ENCODE results near the gene IGF2R. TPM values are rescaled to one million over a fixed set of nuclear protein-coding genes. Genes with fewer than 3 reads are reported as not detected.

The IGF2R gene
- total and polyA plus RNA-seq, 2 of the 13 experiments (the other 11 are each of a cell fraction or from before 2014, with no cell fraction given), result 38.3 to 70.0 TPM

DNA sequence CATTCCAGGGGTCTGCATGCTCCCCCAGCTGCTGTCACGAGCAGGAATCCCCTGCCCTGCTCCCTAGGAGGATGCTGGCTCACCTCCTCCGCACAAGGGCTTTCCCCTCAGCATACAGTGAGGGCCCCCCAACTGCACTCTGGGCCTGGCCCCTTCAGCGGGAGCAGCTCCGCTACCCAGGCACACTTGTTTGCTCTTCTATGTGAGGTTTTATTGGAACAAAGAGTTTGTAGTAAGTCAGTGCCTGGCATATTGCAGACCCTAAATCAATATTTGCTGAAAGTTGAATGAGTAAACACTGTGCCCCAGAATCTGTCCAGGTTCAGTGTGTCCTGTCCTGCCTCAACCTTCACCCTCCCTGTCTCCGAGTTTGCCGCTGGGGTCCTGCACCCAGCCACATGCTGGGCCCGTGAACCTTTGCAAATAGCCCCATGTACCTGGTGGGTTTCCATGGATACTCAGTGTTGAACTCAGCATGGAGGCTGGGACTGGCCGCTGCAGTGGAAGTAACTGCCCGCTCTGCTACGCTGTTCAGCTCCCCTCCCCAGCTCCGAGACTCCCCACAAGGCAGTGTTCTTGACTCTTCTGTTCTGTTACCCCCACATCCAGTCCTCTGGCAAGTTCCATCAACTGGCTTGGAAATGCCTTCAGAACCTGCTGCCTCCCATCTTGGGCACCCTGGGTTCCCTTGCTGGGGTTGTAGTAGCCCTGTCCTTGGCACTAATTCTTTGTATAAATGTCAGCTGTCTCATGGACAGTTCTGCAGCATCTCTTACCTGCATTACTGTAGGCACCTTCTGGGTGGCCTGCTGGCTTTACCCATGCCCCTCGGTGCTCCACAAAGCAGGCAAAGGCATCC, 168.5 kb downstream of the IGF2R start (continued):
- TF ChIP-seq, protein P1, sequence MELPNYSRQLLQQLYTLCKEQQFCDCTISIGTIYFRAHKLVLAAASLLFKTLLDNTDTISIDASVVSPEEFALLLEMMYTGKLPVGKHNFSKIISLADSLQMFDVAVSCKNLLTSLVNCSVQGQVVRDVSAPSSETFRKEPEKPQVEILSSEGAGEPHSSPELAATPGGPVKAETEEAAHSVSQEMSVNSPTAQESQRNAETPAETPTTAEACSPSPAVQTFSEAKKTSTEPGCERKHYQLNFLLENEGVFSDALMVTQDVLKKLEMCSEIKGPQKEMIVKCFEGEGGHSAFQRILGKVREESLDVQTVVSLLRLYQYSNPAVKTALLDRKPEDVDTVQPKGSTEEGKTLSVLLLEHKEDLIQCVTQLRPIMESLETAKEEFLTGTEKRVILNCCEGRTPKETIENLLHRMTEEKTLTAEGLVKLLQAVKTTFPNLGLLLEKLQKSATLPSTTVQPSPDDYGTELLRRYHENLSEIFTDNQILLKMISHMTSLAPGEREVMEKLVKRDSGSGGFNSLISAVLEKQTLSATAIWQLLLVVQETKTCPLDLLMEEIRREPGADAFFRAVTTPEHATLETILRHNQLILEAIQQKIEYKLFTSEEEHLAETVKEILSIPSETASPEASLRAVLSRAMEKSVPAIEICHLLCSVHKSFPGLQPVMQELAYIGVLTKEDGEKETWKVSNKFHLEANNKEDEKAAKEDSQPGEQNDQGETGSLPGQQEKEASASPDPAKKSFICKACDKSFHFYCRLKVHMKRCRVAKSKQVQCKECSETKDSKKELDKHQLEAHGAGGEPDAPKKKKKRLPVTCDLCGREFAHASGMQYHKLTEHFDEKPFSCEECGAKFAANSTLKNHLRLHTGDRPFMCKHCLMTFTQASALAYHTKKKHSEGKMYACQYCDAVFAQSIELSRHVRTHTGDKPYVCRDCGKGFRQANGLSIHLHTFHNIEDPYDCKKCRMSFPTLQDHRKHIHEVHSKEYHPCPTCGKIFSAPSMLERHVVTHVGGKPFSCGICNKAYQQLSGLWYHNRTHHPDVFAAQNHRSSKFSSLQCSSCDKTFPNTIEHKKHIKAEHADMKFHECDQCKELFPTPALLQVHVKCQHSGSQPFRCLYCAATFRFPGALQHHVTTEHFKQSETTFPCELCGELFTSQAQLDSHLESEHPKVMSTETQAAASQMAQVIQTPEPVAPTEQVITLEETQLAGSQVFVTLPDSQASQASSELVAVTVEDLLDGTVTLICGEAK (IDR thresholded peaks at IDR 0.05), result no peak
- TF ChIP-seq, protein P1 (CRISPR knock-in tag; IDR thresholded peaks at IDR 0.05), result peak; percentile 89
- TF ChIP-seq NAIF1 (CRISPR knock-in tag; IDR thresholded peaks at IDR 0.05; ENCODE audit: borderline replicate concordance) (no peak), ZBTB7B (CRISPR knock-in tag; IDR thresholded peaks at IDR 0.05) (peak; percentile 97), MED1 (CRISPR knock-in tag; IDR thresholded peaks at IDR 0.05) (peak; percentile 92), ZNF263 (CRISPR knock-in tag; IDR thresholded peaks at IDR 0.05) (peak; percentile 46; the same call in 1 of the 2 replicates), SRY (CRISPR knock-in tag; IDR thresholded peaks at IDR 0.05) (0 out of 2 replicates have a peak, but pooled peaks have one; percentile 66), ZNF567 (CRISPR knock-in tag; IDR thresholded peaks at IDR 0.05; ENCODE audit: borderline replicate concordance) (0 out of 2 replicates have a peak, but pooled peaks have one; percentile 82)
- TF ChIP-seq, protein P2, sequence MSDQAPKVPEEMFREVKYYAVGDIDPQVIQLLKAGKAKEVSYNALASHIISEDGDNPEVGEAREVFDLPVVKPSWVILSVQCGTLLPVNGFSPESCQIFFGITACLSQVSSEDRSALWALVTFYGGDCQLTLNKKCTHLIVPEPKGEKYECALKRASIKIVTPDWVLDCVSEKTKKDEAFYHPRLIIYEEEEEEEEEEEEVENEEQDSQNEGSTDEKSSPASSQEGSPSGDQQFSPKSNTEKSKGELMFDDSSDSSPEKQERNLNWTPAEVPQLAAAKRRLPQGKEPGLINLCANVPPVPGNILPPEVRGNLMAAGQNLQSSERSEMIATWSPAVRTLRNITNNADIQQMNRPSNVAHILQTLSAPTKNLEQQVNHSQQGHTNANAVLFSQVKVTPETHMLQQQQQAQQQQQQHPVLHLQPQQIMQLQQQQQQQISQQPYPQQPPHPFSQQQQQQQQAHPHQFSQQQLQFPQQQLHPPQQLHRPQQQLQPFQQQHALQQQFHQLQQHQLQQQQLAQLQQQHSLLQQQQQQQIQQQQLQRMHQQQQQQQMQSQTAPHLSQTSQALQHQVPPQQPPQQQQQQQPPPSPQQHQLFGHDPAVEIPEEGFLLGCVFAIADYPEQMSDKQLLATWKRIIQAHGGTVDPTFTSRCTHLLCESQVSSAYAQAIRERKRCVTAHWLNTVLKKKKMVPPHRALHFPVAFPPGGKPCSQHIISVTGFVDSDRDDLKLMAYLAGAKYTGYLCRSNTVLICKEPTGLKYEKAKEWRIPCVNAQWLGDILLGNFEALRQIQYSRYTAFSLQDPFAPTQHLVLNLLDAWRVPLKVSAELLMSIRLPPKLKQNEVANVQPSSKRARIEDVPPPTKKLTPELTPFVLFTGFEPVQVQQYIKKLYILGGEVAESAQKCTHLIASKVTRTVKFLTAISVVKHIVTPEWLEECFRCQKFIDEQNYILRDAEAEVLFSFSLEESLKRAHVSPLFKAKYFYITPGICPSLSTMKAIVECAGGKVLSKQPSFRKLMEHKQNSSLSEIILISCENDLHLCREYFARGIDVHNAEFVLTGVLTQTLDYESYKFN (CRISPR knock-in tag; conservative IDR thresholded peaks at IDR 0.05), result peak; percentile 96
- TF ChIP-seq, protein P3, sequence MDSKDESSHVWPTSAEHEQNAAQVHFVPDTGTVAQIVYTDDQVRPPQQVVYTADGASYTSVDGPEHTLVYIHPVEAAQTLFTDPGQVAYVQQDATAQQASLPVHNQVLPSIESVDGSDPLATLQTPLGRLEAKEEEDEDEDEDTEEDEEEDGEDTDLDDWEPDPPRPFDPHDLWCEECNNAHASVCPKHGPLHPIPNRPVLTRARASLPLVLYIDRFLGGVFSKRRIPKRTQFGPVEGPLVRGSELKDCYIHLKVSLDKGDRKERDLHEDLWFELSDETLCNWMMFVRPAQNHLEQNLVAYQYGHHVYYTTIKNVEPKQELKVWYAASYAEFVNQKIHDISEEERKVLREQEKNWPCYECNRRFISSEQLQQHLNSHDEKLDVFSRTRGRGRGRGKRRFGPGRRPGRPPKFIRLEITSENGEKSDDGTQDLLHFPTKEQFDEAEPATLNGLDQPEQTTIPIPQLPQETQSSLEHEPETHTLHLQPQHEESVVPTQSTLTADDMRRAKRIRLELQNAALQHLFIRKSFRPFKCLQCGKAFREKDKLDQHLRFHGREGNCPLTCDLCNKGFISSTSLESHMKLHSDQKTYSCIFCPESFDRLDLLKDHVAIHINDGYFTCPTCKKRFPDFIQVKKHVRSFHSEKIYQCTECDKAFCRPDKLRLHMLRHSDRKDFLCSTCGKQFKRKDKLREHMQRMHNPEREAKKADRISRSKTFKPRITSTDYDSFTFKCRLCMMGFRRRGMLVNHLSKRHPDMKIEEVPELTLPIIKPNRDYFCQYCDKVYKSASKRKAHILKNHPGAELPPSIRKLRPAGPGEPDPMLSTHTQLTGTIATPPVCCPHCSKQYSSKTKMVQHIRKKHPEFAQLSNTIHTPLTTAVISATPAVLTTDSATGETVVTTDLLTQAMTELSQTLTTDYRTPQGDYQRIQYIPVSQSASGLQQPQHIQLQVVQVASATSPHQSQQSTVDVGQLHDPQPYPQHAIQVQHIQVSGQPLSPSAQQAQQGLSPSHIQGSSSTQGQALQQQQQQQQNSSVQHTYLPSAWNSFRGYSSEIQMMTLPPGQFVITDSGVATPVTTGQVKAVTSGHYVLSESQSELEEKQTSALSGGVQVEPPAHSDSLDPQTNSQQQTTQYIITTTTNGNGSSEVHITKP (CRISPR knock-in tag; IDR thresholded peaks at IDR 0.05; ENCODE audit: low read depth), result peak; percentile 35

Data from HepG2 (cell line).